Peyer's patch (tissue), 4 donors: ENCODE data around the gene MOB3B. TPM values are rescaled to one million over a fixed set of nuclear protein-coding genes. Genes with fewer than 3 reads are reported as not detected.

Source experiments
- DNase-seq, 3 donors: peaks; one replicate each; pipeline ENCODE4 v3.0.0-alpha.2; 2017 to 2019
- H3K27ac ChIP-seq, 4 donors: fragments of 200-600 bp; sonication (generic); one replicate each; pipeline ENCODE4 v1.5.1; 2016 to 2019
- H3K27me3 ChIP-seq, 2 donors: fragments of 200-600 bp; sonication (generic); one replicate each; pipeline ENCODE4 v1.5.1; 2019
- H3K36me3 ChIP-seq, 3 donors: fragments of 200-600 bp; sonication (generic); one replicate each; pipeline ENCODE4 v1.5.1; 2016 to 2019
- H3K4me1 ChIP-seq, 4 donors: fragments of 200-600 bp; sonication (generic); one replicate each; pipeline ENCODE4 v1.5.1; 2016 to 2019
- H3K4me3 ChIP-seq, 4 donors: fragments of 200-600 bp; sonication (generic); 1 replicate in 3 of 4; 2 replicates in 1 of 4; pipeline ENCODE4 v1.5.1; 2016 to 2019; ENCODE audit warnings: mild to moderate bottlenecking in 1 of 4
- H3K9me3 ChIP-seq, 4 donors: fragments of 200-600 bp; sonication (generic); one replicate each; pipeline ENCODE4 v1.5.1; 2016 to 2019; ENCODE audit warnings: mild to moderate bottlenecking in 1 of 4
- POLR2A ChIP-seq, 2 donors: fragments of 450-650 bp; IDR thresholded peaks; one replicate each; pipeline ENCODE4 v1.5.1; 2017; ENCODE audit warnings: antibody characterized with exemption in 2 of 2, mild to moderate bottlenecking in 2 of 2, moderate library complexity in 2 of 2
- total RNA-seq, 4 donors: library from RNA; depleted of rRNA; stranded (reverse); fragments of >200 nt; gene quantifications; one replicate each; pipeline ENCODE4 v1.1.0, GENCODE V29; 2016
- TF ChIP-seq, protein P1 (sequence below), 6 experiments: fragments of 450-650 bp in 4 of 6; fragments of 200-600 bp in 2 of 6; sonication (generic) in 1 of 6; IDR thresholded peaks; one replicate each; pipeline ENCODE4 v1.5.1; 2017 to 2019; ENCODE audit warnings: antibody characterized with exemption in 6 of 6, mild to moderate bottlenecking in 3 of 6, moderate library complexity in 1 of 6

Gene MOB3B
- total RNA-seq, 4 donors from 2014 or later = 24.8 to 65.7 (median 36.4) TPM

DNA sequence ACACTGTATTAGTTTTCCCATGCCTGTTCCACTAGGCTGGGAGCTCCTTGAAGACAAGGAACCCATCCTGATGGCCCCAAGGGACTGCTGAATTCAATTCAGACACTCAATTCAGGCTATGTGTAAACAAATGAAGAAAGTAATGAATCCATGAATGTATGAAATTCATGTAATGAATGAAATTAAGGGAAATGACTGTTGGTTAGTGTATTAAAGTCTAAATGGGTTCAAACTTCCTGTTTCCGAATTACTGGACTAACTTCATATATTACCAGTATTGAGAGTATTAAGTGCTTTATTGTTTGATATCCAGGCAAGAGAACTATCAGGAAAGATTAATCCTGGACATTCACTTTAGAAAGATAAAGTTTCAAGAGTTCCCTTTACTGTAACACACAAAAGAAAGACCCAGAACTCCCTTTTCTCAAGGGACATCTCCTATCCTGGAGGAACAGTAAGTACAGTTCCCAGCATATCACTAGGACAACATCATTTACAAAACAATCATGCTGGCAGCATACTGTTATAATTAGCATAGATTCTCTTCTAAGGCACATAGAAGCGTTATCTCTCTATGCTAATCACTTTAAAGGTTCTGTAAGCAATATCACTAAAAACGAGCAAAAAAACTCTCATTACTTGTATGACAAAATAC is 34.0 kb downstream of the MOB3B start:
- no peaks in the 10 kb centered on the region for H3K36me3 ChIP-seq
- H3K9me3 ChIP-seq = no peaks in the 10 kb centered on the region
- no peak overlapping the region for H3K4me3 ChIP-seq
- DNase-seq = no peak
- no peak overlapping the region for H3K27ac ChIP-seq
- no peak for TF ChIP-seq POLR2A (IDR thresholded peaks at IDR 0.05)
- TF ChIP-seq, protein P1, sequence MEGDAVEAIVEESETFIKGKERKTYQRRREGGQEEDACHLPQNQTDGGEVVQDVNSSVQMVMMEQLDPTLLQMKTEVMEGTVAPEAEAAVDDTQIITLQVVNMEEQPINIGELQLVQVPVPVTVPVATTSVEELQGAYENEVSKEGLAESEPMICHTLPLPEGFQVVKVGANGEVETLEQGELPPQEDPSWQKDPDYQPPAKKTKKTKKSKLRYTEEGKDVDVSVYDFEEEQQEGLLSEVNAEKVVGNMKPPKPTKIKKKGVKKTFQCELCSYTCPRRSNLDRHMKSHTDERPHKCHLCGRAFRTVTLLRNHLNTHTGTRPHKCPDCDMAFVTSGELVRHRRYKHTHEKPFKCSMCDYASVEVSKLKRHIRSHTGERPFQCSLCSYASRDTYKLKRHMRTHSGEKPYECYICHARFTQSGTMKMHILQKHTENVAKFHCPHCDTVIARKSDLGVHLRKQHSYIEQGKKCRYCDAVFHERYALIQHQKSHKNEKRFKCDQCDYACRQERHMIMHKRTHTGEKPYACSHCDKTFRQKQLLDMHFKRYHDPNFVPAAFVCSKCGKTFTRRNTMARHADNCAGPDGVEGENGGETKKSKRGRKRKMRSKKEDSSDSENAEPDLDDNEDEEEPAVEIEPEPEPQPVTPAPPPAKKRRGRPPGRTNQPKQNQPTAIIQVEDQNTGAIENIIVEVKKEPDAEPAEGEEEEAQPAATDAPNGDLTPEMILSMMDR (IDR thresholded peaks at IDR 0.05) = no peak
- no peaks in the 10 kb centered on the region for H3K4me1 ChIP-seq
- no peaks in the 10 kb centered on the region for H3K27me3 ChIP-seq

DNA sequence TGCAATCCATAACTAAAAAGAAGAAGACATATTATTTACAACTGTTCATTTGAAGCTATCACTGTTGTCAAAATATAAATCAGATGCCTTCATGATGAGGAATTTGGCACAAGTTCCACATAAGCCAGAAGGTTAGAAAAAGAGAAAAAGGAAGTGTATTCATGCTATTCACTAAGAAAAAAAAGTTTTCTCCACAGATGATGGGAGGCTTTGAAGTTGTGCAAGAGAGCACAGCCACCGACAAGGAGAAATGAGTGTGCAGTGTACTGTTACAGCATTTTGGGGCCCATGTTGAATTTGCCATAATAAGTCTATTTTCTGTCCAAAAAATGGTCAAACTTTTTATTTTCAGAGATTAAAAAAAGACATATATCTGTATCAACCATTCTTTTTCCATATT is 38.5 kb downstream of the MOB3B start:
- no peaks in the 10 kb centered on the region for H3K36me3 ChIP-seq

DNA sequence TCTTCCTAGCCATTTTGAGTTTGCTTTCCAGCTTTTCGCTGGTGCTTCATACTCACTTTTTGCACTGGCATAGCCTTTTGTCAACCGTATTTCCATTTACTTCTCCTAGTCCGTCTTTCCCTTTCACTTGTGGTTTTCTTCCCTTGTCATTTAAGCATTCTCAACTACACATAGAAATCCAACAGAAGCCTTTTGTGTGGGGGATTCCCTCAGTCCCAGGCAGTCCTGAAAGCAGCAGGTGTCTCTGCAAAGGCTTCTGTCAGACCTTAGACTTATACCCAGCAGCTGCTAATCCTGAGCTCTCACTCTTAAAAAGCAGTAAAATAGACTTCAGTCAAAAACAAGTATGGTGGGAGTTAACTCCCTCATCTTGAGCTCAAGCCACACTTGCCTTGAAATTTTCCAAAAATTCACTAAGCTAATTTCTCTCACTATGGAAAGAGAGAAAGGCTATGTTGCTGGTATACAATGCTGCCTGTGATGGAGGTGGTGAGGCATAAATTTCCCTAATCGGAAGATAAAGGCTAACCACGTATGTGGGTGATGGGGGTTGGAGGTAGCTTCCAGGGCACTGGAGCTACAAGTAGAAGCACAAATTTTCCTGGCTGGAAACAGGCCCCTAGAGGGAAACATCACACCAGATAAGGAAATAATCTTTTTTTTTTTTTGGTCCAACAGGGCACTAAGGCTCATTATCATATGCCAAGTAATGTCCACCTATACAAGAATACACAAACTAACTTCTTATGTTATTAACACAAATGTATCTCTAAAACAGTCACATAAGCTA is 40.3 kb downstream of the MOB3B start:
- peak overlapping the region in 1 of 4 donors; percentile 6 for H3K27ac ChIP-seq
- TF ChIP-seq, protein P1 (IDR thresholded peaks at IDR 0.05) = no peak
- no peak for TF ChIP-seq POLR2A (IDR thresholded peaks at IDR 0.05)
- no peak for DNase-seq
- H3K4me3 ChIP-seq = no peak overlapping the region
- H3K36me3 ChIP-seq = no peaks in the 10 kb centered on the region
- H3K9me3 ChIP-seq = no peaks in the 10 kb centered on the region
- peaks cover 0 to 9% (median 6%) of the 10 kb centered on the region in 4 donors for H3K4me1 ChIP-seq
- H3K27me3 ChIP-seq = no peaks in the 10 kb centered on the region

More for the DNA sequence above, 38.5 kb downstream of the MOB3B start:
- TF ChIP-seq, protein P1 (IDR thresholded peaks at IDR 0.05) = no peak
- TF ChIP-seq POLR2A (IDR thresholded peaks at IDR 0.05) = no peak
- Histone ChIP-seq H3K27me3 (no peaks in the 10 kb centered on the region), H3K4me1 (peaks cover 0 to 9% (median 2%) of the 10 kb centered on the region in 4 donors), H3K4me3 (no peak overlapping the region), H3K27ac (no peak overlapping the region), H3K9me3 (no peaks in the 10 kb centered on the region)
- DNase-seq = peak in 1 of 3 donors; percentile 39

DNA sequence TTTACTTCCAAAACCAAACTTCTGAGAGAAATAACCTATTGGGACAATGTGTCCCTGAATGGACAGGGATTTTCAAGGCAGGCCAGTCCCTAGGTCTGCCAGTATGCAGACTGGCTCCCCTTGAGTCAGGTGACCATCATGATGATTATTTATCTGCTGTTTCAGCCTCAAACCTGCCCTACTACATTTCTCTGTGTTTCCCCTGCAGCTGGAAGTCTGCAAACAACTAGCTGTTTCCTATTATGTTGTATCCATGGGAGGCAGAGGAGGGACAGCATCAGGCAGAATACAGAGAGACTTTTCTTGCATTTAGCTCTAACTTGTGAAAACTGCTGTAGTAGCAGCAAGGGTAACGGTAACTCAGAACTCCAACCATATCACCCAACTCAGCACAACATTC is 41.7 kb downstream of the MOB3B start:
- Histone ChIP-seq H3K27me3 (no peaks in the 10 kb centered on the region), H3K4me3 (no peak overlapping the region), H3K9me3 (no peaks in the 10 kb centered on the region), H3K36me3 (no peaks in the 10 kb centered on the region), H3K4me1 (peaks cover 0 to 9% (median 6%) of the 10 kb centered on the region in 4 donors), H3K27ac (no peak overlapping the region)
- no peak for DNase-seq
- TF ChIP-seq POLR2A (IDR thresholded peaks at IDR 0.05) = no peak
- TF ChIP-seq, protein P1 (IDR thresholded peaks at IDR 0.05) = peak in 1 of 6 experiments; percentile 8

DNA sequence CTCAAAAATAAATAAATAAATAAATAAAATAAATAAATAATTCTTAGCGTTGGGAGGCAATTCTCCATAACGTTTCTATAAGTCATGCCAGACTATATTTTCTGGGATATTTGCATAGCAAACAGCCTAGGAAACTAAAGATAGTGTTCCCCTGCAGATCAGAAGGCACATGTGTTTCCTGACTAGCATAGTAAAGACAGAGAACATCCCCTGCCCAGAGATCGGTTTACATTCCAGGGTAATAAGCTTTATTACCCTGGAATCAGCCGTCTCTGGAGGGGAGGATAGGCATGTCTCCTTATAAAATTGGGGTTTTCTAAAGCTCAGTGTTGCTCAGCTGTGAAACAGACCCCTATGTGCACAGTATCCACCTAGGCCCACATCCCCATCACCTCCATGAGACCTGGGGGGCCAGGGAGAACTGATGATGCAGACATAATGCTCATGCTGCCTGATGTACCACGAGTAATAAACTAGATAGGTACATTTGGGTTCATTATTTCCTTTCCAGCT is 42.4 kb downstream of the MOB3B start:
- no peak overlapping the region for H3K27ac ChIP-seq
- no peak for DNase-seq
- no peak overlapping the region for H3K4me3 ChIP-seq
- no peaks in the 10 kb centered on the region for H3K36me3 ChIP-seq
- peaks cover 0 to 9% (median 6%) of the 10 kb centered on the region in 4 donors for H3K4me1 ChIP-seq
- H3K27me3 ChIP-seq = no peaks in the 10 kb centered on the region
- H3K9me3 ChIP-seq = no peaks in the 10 kb centered on the region
- TF ChIP-seq, protein P1 (IDR thresholded peaks at IDR 0.05) = no peak
- no peak for TF ChIP-seq POLR2A (IDR thresholded peaks at IDR 0.05)
